Measurements from ENCODE around the gene NELL1. TPM values are rescaled to one million over a fixed set of nuclear protein-coding genes. Genes with fewer than 3 reads are reported as not detected.

The NELL1 gene
- polyA plus RNA-seq, 1 of the 3 experiments (the other 2 are of a cell fraction) = not detected

DNA sequence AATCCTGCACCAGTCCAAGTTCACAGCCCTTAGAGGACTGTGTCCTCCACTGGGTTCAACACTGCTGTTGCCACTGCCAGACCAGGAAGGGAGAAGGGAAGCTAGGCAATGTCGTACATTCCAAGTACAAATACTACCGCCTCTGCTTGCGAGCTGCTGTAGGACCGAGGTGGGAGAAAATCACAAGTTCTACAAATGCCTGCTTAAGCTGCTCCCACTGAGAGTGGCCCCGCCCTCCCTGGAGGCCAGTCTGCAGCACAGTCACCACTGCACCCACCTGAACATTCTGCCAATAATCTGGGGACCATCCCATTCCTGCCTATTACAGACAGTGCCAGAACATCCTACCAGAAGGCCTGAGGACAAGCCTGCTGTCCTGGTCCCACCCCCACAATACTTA, 816.0 kb downstream of the NELL1 start:
- Histone ChIP-seq H4K20me1 (ENCODE audit: insufficient read depth) (no peaks in the 10 kb centered on the region), H3K27me3 (ENCODE audit: insufficient read depth) (no peaks in the 10 kb centered on the region), H3K4me3 (ENCODE audit: low read depth in 2 of 2, low read length in 1 of 2) (no peak overlapping the region), H3K36me3 (replicated peaks in 1 of 2; ENCODE audit: control insufficient read depth in 1 of 2, insufficient read depth in 2 of 2, low read length in 1 of 2) (no peaks in the 10 kb centered on the region), H3K4me2 (no peak overlapping the region), H3K27ac (ENCODE audit: low read depth in 2 of 2, low read length in 1 of 2) (no peak overlapping the region), H2AFZ (ENCODE audit: low read depth) (no peak overlapping the region), H3K79me2 (ENCODE audit: insufficient read depth) (no peaks in the 10 kb centered on the region), H3K9me2 (no peaks in the 10 kb centered on the region), H3K9me3 (no peaks in the 10 kb centered on the region), H3K4me1 (ENCODE audit: control insufficient read depth in 1 of 2, insufficient read depth in 2 of 2, low read depth in 1 of 2, low read length in 1 of 2) (no peaks in the 10 kb centered on the region), H3F3A (replicated peaks; ENCODE audit: insufficient read depth) (no peaks in the 10 kb centered on the region), H3K9ac (no peak overlapping the region)
- no peak for DNase-seq
- TF ChIP-seq SMC3 (IDR thresholded peaks at IDR 0.05; ENCODE audit: low read depth, low read length) (no peak), EZH2phosphoT487 (IDR thresholded peaks at IDR 0.05; ENCODE audit: borderline replicate concordance, low read depth) (no peak)
- CTCF ChIA-PET = no interaction called here
- 52% methylated on average over 5 of the region's 5 CpGs for WGBS (ENCODE audit: low lambda C conversion rate)
- POLR2A ChIA-PET = no interaction called here

DNA sequence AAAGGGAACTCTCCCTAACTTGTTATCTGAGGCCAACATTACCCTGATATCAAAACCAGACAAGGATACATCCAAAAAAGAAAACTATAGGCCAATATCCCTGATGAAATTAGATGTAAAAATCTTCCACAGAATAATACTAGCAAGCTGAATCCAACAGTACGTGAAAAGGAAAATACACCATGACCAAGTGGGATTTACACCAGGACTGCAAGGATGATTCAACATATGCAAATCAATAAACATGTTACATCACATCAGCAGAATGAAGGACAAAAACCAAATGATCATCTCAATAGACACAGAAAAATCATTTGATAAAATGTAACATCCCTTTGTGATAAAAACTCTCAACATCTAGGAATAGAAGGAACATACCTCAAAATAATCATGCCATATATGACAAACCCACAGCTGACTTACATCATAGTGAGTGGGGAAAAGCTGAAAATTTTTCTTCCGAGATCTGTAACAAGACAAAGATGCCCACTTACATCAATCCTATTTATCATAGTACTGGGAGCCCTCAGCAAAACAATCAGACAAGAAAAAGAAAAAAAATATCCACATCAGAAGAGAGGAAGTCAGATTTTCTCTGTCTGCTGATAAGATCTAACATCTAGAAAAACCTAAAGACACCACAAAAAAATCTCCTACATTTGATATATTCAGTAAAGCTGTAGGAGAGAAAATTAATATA, 820.2 kb downstream of the NELL1 start:
- H3K9ac ChIP-seq = no peak overlapping the region
- no peak for DNase-seq
- no peaks in the 10 kb centered on the region for H3K27me3 ChIP-seq (ENCODE audit: insufficient read depth)
- no peaks in the 10 kb centered on the region for H3F3A ChIP-seq (replicated peaks; ENCODE audit: insufficient read depth)
- H3K4me3 ChIP-seq (ENCODE audit: low read depth in 2 of 2, low read length in 1 of 2) = no peak overlapping the region
- WGBS (ENCODE audit: low lambda C conversion rate) = 54% methylated on average over 2 of the region's 2 CpGs
- no peak for TF ChIP-seq TAF1 (IDR thresholded peaks at IDR 0.05; ENCODE audit: borderline replicate concordance, low read depth, low read length)
- TF ChIP-seq SIN3A (IDR thresholded peaks at IDR 0.05; ENCODE audit: borderline replicate concordance, low read depth, low read length) = no peak
- no peak for TF ChIP-seq FOSL2 (IDR thresholded peaks at IDR 0.05; ENCODE audit: borderline replicate concordance, low read depth)
- no peak for TF ChIP-seq NRF1 (IDR thresholded peaks at IDR 0.05; ENCODE audit: low read depth, low read length)
- TF ChIP-seq CHD2 (IDR thresholded peaks at IDR 0.05; ENCODE audit: low read length, partially characterized antibody) = no peak
- TF ChIP-seq, protein P1, sequence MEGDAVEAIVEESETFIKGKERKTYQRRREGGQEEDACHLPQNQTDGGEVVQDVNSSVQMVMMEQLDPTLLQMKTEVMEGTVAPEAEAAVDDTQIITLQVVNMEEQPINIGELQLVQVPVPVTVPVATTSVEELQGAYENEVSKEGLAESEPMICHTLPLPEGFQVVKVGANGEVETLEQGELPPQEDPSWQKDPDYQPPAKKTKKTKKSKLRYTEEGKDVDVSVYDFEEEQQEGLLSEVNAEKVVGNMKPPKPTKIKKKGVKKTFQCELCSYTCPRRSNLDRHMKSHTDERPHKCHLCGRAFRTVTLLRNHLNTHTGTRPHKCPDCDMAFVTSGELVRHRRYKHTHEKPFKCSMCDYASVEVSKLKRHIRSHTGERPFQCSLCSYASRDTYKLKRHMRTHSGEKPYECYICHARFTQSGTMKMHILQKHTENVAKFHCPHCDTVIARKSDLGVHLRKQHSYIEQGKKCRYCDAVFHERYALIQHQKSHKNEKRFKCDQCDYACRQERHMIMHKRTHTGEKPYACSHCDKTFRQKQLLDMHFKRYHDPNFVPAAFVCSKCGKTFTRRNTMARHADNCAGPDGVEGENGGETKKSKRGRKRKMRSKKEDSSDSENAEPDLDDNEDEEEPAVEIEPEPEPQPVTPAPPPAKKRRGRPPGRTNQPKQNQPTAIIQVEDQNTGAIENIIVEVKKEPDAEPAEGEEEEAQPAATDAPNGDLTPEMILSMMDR (IDR thresholded peaks at IDR 0.05) = no peak
- TF ChIP-seq, protein P2, sequence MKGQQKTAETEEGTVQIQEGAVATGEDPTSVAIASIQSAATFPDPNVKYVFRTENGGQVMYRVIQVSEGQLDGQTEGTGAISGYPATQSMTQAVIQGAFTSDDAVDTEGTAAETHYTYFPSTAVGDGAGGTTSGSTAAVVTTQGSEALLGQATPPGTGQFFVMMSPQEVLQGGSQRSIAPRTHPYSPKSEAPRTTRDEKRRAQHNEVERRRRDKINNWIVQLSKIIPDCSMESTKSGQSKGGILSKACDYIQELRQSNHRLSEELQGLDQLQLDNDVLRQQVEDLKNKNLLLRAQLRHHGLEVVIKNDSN (IDR thresholded peaks at IDR 0.05; ENCODE audit: borderline replicate concordance, low read depth) = no peak
- TF ChIP-seq, protein P3, sequence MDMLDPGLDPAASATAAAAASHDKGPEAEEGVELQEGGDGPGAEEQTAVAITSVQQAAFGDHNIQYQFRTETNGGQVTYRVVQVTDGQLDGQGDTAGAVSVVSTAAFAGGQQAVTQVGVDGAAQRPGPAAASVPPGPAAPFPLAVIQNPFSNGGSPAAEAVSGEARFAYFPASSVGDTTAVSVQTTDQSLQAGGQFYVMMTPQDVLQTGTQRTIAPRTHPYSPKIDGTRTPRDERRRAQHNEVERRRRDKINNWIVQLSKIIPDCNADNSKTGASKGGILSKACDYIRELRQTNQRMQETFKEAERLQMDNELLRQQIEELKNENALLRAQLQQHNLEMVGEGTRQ (IDR thresholded peaks at IDR 0.05; ENCODE audit: borderline replicate concordance, low read depth, low read length) = no peak
- TF ChIP-seq RXRA (IDR thresholded peaks at IDR 0.05; ENCODE audit: borderline replicate concordance, low read depth) = no peak
- TF ChIP-seq GATA2 (CRISPR knock-in tag; IDR thresholded peaks at IDR 0.05) = no peak
- TF ChIP-seq RAD21 (IDR thresholded peaks at IDR 0.05; ENCODE audit: low read length) = no peak
- TF ChIP-seq, protein P4, sequence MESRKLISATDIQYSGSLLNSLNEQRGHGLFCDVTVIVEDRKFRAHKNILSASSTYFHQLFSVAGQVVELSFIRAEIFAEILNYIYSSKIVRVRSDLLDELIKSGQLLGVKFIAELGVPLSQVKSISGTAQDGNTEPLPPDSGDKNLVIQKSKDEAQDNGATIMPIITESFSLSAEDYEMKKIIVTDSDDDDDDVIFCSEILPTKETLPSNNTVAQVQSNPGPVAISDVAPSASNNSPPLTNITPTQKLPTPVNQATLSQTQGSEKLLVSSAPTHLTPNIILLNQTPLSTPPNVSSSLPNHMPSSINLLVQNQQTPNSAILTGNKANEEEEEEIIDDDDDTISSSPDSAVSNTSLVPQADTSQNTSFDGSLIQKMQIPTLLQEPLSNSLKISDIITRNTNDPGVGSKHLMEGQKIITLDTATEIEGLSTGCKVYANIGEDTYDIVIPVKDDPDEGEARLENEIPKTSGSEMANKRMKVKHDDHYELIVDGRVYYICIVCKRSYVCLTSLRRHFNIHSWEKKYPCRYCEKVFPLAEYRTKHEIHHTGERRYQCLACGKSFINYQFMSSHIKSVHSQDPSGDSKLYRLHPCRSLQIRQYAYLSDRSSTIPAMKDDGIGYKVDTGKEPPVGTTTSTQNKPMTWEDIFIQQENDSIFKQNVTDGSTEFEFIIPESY (IDR thresholded peaks at IDR 0.05; ENCODE audit: borderline replicate concordance, low read depth) = no peak
- TF ChIP-seq NFIC (IDR thresholded peaks at IDR 0.05; ENCODE audit: borderline replicate concordance) = no peak
- TF ChIP-seq ELF1 (IDR thresholded peaks at IDR 0.05) = no peak
- TF ChIP-seq MEF2A (IDR thresholded peaks at IDR 0.05; ENCODE audit: borderline replicate concordance, low read depth) = no peak
- no peak for TF ChIP-seq FOXJ3 (CRISPR knock-in tag; IDR thresholded peaks at IDR 0.05)
- no peak for TF ChIP-seq EP300 (IDR thresholded peaks at IDR 0.05; ENCODE audit: borderline replicate concordance in 1 of 2, low read depth in 1 of 2, low read length in 1 of 2)
- TF ChIP-seq, protein P5, sequence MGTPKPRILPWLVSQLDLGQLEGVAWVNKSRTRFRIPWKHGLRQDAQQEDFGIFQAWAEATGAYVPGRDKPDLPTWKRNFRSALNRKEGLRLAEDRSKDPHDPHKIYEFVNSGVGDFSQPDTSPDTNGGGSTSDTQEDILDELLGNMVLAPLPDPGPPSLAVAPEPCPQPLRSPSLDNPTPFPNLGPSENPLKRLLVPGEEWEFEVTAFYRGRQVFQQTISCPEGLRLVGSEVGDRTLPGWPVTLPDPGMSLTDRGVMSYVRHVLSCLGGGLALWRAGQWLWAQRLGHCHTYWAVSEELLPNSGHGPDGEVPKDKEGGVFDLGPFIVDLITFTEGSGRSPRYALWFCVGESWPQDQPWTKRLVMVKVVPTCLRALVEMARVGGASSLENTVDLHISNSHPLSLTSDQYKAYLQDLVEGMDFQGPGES (IDR thresholded peaks at IDR 0.05; ENCODE audit: low read depth, low read length) = no peak
- TF ChIP-seq RFX5 (IDR thresholded peaks at IDR 0.05; ENCODE audit: low read length) = no peak
- H3K4me2 ChIP-seq = no peak overlapping the region
- H3K9me3 ChIP-seq = no peaks in the 10 kb centered on the region
- H4K20me1 ChIP-seq (ENCODE audit: insufficient read depth) = no peaks in the 10 kb centered on the region
- H3K9me2 ChIP-seq = no peaks in the 10 kb centered on the region
- no peaks in the 10 kb centered on the region for H3K79me2 ChIP-seq (ENCODE audit: insufficient read depth)
- H3K4me1 ChIP-seq (ENCODE audit: control insufficient read depth in 1 of 2, insufficient read depth in 2 of 2, low read depth in 1 of 2, low read length in 1 of 2) = no peaks in the 10 kb centered on the region
- H2AFZ ChIP-seq (ENCODE audit: low read depth) = no peak overlapping the region
- CTCF ChIA-PET = no interaction called here
- POLR2A ChIA-PET = no interaction called here
- H3K36me3 ChIP-seq (replicated peaks in 1 of 2; ENCODE audit: control insufficient read depth in 1 of 2, insufficient read depth in 2 of 2, low read length in 1 of 2) = no peaks in the 10 kb centered on the region
- H3K27ac ChIP-seq (ENCODE audit: low read depth in 2 of 2, low read length in 1 of 2) = no peak overlapping the region
